Hepatocyte (in vitro differentiated cells): ENCODE results near the gene DIPK1B. TPM values are rescaled to one million over a fixed set of nuclear protein-coding genes. Genes with fewer than 3 reads are reported as not detected.

Experiments used
- DNase-seq: peaks from one replicate; pipeline ENCODE4 v3.0.0-alpha.2; 2016; ENCODE audit warnings: low spot score
- H2AFZ ChIP-seq: fragments of 200-600 bp; sonication (generic); 2 replicates; pipeline ENCODE4 v1.6.0; 2016; ENCODE audit warnings: antibody characterized with exemption, mild to moderate bottlenecking
- H3K27ac ChIP-seq: fragments of 200-600 bp; sonication (generic); 2 replicates; pipeline ENCODE4 v1.5.1; 2016; ENCODE audit warnings: mild to moderate bottlenecking
- H3K27me3 ChIP-seq: fragments of 200-600 bp; sonication (generic); 2 replicates; pipeline ENCODE4 v1.6.1; 2016
- H3K36me3 ChIP-seq: fragments of 200-600 bp; sonication (generic); replicated peaks from 2 replicates; pipeline ENCODE4 v1.5.1; 2016; ENCODE audit warnings: low read depth; ENCODE audit not compliant: insufficient read depth
- H3K4me1 ChIP-seq: fragments of 200-600 bp; sonication (generic); 2 replicates; pipeline ENCODE4 v1.5.1; 2016; ENCODE audit warnings: mild to moderate bottlenecking, moderate library complexity; ENCODE audit not compliant: insufficient read depth
- H3K4me2 ChIP-seq: fragments of 200-600 bp; sonication (generic); 2 replicates; pipeline ENCODE4 v1.6.0; 2016
- H3K4me3 ChIP-seq: fragments of 200-600 bp; sonication (generic); 2 replicates; pipeline ENCODE4 v1.5.1; 2016; ENCODE audit warnings: mild to moderate bottlenecking
- H3K79me2 ChIP-seq: fragments of 200-600 bp; sonication (generic); 2 replicates; pipeline ENCODE4 v1.6.0; 2017; ENCODE audit warnings: mild to moderate bottlenecking
- H3K9me2 ChIP-seq: fragments of 200-600 bp; sonication (generic); replicated peaks from 2 replicates; pipeline ENCODE4 v1.6.0; 2017; ENCODE audit warnings: mild to moderate bottlenecking; ENCODE audit not compliant: insufficient read depth
- H3K9me3 ChIP-seq: fragments of 200-600 bp; sonication (generic); 2 replicates; pipeline ENCODE4 v1.5.1; 2016; ENCODE audit warnings: low read depth, mild to moderate bottlenecking
- H4K20me1 ChIP-seq: fragments of 200-600 bp; sonication (generic); 2 replicates; pipeline ENCODE4 v1.6.0; 2016; ENCODE audit warnings: mild to moderate bottlenecking; ENCODE audit not compliant: insufficient read depth, poor library complexity, severe bottlenecking
- EZH2 ChIP-seq: fragments of 200-600 bp; sonication (generic); IDR thresholded peaks from 2 replicates; pipeline ENCODE4 v1.6.1; 2016; ENCODE audit warnings: antibody characterized with exemption, mild to moderate bottlenecking, borderline replicate concordance
- EZH2phosphoT487 ChIP-seq: fragments of 200-600 bp; sonication (generic); IDR thresholded peaks from one replicate; pipeline ENCODE4 v1.6.1; 2018; ENCODE audit warnings: antibody characterized with exemption, mild to moderate bottlenecking, low read depth, moderate library complexity; ENCODE audit not compliant: unreplicated experiment, severe bottlenecking
- WGBS: methylation state at CpG from one replicate; pipeline ENCODE4 v1.1.6; 2016; ENCODE audit warnings: low lambda C conversion rate; ENCODE audit errors: missing lambda C conversion rate; 5-methylcytosine and 5-hydroxymethylcytosine counted together
- polyA plus RNA-seq: library from polyadenylated mRNA; unstranded; fragments of >200 nt; fragmentation: Nextera tagmentation; extraction: Ambion mirVana; gene quantifications from 2 replicates; pipeline ENCODE4 v1.2.1, GENCODE V29; 2016
- total RNA-seq: library from RNA; depleted of rRNA; stranded (reverse); fragments of >200 nt; gene quantifications from 2 replicates; pipeline ENCODE4 v1.2.3, GENCODE V29; 2014
- TF ChIP-seq, protein P1 (sequence below): fragments of 200-600 bp; sonication (generic); IDR thresholded peaks from 2 replicates; pipeline ENCODE4 v1.5.1; 2016; ENCODE audit warnings: antibody characterized with exemption, mild to moderate bottlenecking; ENCODE audit not compliant: poor library complexity

DIPK1B gene
- total and polyA plus RNA-seq, 2 experiments from 2014 or later = 33.3 to 39.4 TPM

DNA sequence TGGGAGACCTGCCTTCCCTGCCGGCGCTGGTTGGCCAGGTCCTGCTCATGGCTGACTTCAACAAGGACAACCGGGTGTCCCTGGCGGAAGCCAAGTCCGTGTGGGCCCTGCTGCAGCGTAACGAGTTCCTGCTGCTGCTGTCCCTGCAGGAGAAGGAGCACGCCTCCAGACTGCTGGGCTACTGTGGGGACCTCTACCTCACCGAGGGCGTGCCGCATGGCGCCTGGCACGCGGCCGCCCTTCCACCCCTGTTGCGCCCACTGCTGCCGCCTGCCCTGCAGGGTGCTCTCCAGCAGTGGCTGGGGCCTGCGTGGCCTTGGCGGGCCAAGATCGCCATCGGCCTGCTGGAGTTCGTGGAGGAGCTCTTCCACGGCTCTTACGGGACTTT, 10.6 kb downstream of the DIPK1B start:
- H3K4me1 ChIP-seq = peaks cover 28% of the 10 kb centered on the region
- H3K36me3 ChIP-seq = no peaks in the 10 kb centered on the region
- H4K20me1 ChIP-seq = peaks cover 65% of the 10 kb centered on the region

GRCh38 chr9:136723362-136723976, 11.1 kb downstream of the DIPK1B start:
- no peaks in the 10 kb centered on the region for H3K36me3 ChIP-seq
- H3K27ac ChIP-seq = no peak overlapping the region
- no peaks in the 10 kb centered on the region for H3K9me2 ChIP-seq
- no peak overlapping the region for H2AFZ ChIP-seq
- peaks cover 65% of the 10 kb centered on the region for H4K20me1 ChIP-seq
- no peak overlapping the region for H3K4me3 ChIP-seq
- WGBS = 94% methylated on average over 32 of the region's 32 CpGs
- no peaks in the 10 kb centered on the region for H3K9me3 ChIP-seq
- DNase-seq = no peak
- TF ChIP-seq, protein P1, sequence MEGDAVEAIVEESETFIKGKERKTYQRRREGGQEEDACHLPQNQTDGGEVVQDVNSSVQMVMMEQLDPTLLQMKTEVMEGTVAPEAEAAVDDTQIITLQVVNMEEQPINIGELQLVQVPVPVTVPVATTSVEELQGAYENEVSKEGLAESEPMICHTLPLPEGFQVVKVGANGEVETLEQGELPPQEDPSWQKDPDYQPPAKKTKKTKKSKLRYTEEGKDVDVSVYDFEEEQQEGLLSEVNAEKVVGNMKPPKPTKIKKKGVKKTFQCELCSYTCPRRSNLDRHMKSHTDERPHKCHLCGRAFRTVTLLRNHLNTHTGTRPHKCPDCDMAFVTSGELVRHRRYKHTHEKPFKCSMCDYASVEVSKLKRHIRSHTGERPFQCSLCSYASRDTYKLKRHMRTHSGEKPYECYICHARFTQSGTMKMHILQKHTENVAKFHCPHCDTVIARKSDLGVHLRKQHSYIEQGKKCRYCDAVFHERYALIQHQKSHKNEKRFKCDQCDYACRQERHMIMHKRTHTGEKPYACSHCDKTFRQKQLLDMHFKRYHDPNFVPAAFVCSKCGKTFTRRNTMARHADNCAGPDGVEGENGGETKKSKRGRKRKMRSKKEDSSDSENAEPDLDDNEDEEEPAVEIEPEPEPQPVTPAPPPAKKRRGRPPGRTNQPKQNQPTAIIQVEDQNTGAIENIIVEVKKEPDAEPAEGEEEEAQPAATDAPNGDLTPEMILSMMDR = no peak
- TF ChIP-seq EZH2phosphoT487 = no peak
- peaks cover 31% of the 10 kb centered on the region for H3K79me2 ChIP-seq
- H3K4me1 ChIP-seq = peaks cover 28% of the 10 kb centered on the region
- no peaks in the 10 kb centered on the region for H3K27me3 ChIP-seq
- H3K4me2 ChIP-seq = no peak overlapping the region

More for the DNA sequence above, 10.6 kb downstream of the DIPK1B start:
- Histone ChIP-seq H3K9me2 (no peaks in the 10 kb centered on the region), H3K27me3 (no peaks in the 10 kb centered on the region), H3K79me2 (peaks cover 27% of the 10 kb centered on the region), H2AFZ (no peak overlapping the region), H3K4me3 (no peak overlapping the region), H3K4me2 (no peak overlapping the region), H3K27ac (no peak overlapping the region), H3K9me3 (no peaks in the 10 kb centered on the region)
- DNase-seq = no peak
- 93% methylated on average over 24 of the region's 24 CpGs for WGBS
- TF ChIP-seq, protein P1 = no peak
- TF ChIP-seq EZH2 (no peak), EZH2phosphoT487 (no peak)

DNA sequence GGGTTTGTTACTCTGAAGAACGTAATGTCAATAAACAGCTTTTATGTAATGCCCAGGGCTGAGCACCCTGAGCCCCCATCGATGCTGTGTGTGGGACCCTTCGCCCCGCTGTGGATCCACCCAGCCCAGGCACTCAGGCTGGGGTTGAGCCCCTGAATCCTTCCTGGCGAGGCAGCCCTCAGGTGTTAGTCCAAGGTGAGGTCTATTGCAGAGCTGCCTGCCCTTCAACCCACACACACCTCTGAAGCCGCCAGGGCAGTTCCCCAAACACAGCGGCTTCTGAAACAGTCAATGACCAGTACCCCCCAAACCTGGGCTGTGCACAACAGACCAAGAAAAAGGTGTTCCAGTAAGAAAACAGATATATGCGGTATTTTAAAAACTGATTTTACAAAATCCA, 11.6 kb downstream of the DIPK1B start:
- no peaks in the 10 kb centered on the region for H3K36me3 ChIP-seq
- H4K20me1 ChIP-seq = peaks cover 65% of the 10 kb centered on the region
- no peak for TF ChIP-seq EZH2phosphoT487
- TF ChIP-seq, protein P1 = no peak
- TF ChIP-seq EZH2 = no peak
- no peaks in the 10 kb centered on the region for H3K9me3 ChIP-seq
- H3K79me2 ChIP-seq = peaks cover 32% of the 10 kb centered on the region
- no peak overlapping the region for H3K27ac ChIP-seq
- H3K9me2 ChIP-seq = no peaks in the 10 kb centered on the region
- H3K4me1 ChIP-seq = peaks cover 30% of the 10 kb centered on the region
- no peak overlapping the region for H3K4me2 ChIP-seq
- WGBS = 93% methylated on average over 8 of the region's 8 CpGs
- no peaks in the 10 kb centered on the region for H3K27me3 ChIP-seq
- DNase-seq = no peak
- no peak overlapping the region for H2AFZ ChIP-seq
- no peak overlapping the region for H3K4me3 ChIP-seq
